GM12874 (cell line): Measurements from ENCODE around the gene ANO9.

Source experiments
- TF ChIP-seq, protein P1 (sequence below): IDR thresholded peaks from 2 replicates; pipeline ENCODE4 v1.5.1; 2011; ENCODE audit warnings: low read depth, mild to moderate bottlenecking, control low read depth, low read length, moderate library complexity; ENCODE audit not compliant: insufficient read depth

The ANO9 gene

DNA sequence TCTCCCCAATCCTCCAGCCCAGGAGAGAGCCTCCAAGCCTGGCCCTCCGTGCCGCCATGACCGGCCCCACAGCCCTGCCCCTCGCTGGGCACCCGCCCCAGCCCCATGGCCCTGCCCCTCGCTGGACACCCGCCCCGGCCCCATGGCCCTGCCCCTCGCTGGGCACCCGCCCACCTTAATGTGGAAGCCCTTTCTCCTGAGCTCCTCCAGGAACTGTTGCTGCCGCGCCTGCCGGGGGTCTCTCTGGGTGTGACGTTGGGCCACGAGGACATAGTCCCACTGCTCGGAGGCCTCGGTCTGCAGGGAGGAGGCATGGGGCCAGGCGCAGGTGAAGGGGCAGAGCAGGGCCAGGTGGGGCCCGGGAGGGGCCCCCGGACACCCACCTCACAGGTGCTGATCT, 8.2 kb downstream of the ANO9 start:
- TF ChIP-seq, protein P1, sequence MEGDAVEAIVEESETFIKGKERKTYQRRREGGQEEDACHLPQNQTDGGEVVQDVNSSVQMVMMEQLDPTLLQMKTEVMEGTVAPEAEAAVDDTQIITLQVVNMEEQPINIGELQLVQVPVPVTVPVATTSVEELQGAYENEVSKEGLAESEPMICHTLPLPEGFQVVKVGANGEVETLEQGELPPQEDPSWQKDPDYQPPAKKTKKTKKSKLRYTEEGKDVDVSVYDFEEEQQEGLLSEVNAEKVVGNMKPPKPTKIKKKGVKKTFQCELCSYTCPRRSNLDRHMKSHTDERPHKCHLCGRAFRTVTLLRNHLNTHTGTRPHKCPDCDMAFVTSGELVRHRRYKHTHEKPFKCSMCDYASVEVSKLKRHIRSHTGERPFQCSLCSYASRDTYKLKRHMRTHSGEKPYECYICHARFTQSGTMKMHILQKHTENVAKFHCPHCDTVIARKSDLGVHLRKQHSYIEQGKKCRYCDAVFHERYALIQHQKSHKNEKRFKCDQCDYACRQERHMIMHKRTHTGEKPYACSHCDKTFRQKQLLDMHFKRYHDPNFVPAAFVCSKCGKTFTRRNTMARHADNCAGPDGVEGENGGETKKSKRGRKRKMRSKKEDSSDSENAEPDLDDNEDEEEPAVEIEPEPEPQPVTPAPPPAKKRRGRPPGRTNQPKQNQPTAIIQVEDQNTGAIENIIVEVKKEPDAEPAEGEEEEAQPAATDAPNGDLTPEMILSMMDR = no peak

DNA sequence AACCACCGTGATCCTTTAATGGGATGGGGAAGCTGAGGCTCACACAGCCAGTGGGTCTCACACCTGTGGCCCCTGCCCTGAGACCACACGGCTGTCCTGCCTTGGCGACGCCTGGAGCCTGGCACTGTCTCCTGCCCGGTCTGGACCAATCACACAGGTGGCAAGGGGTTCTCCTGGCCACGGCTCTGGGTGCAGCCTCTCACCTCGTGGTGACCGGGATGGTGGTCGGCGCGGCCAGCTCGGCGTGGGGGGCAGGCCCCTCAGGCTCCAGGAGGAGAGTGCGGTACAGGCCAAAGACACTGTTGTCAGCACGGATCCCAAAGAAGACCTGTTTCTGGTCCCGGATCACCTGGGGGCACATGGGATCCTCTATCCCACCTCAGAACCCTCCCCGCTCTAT, 8.7 kb downstream of the ANO9 start:
- TF ChIP-seq, protein P1 = no peak

DNA sequence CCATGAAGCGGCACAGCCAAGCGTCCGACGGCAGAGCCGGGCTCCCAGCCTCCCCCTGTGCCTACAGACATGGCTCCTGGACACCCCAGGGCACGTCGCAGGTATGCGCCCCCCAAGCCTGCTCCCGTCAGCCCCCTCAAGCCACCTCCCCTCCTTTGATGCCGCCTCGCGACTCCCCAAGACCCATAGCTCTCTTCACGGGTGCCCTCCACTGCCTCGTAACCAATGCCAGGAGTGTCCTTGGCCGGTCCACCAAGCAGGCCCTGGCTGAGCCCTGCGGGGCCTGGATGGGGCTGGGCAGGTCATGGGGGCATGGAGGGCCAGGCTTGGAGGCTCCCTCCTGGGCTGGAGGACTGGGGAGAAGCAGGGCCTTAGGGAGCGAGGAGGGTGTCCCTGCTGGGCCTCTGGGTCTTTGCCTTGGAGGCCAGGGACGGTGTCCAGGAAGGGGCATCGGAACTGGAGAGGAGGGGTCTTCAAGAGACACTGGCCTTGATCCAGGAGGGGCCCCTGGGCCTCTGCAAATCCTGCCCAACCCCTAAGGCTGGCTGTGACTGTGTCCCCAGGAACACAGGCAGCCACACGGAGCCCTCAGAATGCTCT, 9.2 kb downstream of the ANO9 start:
- TF ChIP-seq, protein P1 = no peak

DNA sequence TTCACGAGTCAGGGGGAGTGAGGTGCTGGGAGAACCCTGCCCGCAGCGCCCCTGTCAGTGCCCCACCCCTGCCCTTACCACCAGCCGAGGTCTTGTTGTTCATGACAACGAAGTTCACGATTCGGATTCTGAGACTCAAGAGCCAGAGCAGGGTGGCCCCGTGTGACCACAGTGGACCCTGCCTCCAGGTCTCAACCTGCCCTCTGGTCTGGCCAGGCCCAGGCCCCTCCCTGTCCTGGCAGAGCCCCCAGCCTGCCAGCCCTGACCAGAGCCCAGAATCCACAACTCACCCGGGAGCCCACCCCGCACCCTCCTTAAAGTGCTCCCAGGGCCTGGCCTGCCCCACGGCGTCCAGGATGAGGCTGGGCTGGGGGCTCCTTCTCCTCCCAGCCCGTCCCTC, 9.9 kb downstream of the ANO9 start:
- TF ChIP-seq, protein P1 = no peak

DNA sequence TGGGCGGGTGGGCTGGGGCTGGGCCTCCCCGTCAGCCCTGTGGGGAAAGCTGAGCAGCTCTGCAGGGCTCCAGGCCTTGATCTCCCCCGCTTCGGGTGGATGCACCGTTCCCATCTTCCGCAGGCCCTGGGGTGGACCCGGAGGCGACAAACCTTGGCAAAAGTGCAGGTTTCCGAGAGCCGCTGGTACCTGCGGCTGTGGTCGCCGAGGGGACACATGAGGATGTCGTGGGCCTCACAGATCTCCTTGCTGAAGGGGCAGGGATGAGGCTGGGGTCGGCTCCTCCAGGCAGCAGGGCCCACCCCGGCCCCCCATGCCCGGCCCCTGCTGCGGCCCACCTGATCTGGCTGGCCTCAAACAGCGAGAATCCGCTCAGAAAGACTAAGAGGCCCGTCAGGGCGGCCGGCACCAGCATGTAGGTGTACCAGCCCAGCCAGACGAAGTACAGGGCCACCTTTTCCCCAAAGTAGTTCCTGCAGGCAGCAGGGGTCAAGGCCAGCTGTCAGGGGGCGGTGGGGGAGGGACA, 11.8 kb downstream of the ANO9 start:
- TF ChIP-seq, protein P1 = no peak

DNA sequence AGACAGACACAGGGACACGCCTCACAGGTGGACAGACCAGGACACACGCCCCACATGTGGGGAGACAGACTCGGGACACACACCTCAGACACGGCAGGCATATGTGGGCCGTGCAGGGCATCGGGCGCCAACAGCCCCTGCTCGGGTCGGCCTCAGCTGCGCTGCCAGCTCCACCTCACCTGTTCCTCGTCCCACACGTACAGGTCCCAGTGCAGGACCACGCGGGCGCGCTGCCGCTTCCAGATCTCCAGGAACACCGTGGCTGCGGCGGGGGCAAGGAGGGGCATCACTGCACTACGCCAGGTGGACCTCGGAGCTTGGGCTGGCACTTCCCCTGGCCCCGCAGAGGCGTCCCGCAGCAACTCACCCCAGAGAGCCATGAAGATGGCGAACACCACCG, 12.4 kb downstream of the ANO9 start:
- TF ChIP-seq, protein P1 = no peak

DNA sequence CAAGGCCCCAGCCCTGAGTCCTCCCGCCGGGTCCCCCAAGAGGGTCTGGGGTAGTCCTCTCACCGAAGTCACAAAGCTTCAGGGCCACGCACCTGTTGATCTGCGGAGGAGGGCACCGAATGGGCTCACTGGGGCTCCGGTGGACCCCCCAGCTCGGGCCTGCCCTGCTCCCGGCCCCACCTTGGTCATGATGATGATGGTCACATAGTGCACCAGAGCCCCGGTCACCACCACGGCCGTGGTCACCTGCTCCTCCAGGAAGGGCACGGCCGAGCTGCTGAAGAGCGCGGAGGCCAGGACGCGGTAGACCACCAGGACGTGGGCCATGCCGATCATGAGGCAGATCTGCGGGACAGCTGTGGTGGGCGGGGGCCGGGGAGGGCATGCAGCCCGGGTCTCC, 13.5 kb downstream of the ANO9 start:
- TF ChIP-seq, protein P1 = no peak
